Activated T-cell treated with anti-CD3 and anti-CD28 coated beads, Interleukin-2, amount 50 U/mL, for 72 hours (primary cell): ENCODE data around the gene LEFTY1. TPM values are rescaled to one million over a fixed set of nuclear protein-coding genes. Genes with fewer than 3 reads are reported as not detected.
A peak's percentile ranks its signal among the peaks of the same experiment; 100 is the strongest.
"Not testable (repeated sequence)": the region's sequence is repeated elsewhere in the genome, so short reads cannot be mapped to it uniquely, and the experiment has no call there.

Experiments used
- ATAC-seq, 2 donors: fragments of 150-1000 bp; cut with Tn5 transposase; replicated peaks in 1 of 2; 2 replicates each; pipeline ENCODE4 v1.10.0; 2021; ENCODE audit warnings: moderate library complexity in 2 of 2, mild to moderate bottlenecking in 1 of 2
- DNase-seq, 2 donors: peaks; one replicate each; pipeline ENCODE4 v3.0.0; 2021 to 2022; ENCODE audit warnings: mixed read lengths in 1 of 2
- H3K27ac Mint-ChIP-seq: one replicate; pipeline ENCODE4 v1.8.0; 2022; ENCODE audit warnings: mild to moderate bottlenecking, moderate library complexity, mixed read lengths
- H3K27me3 Mint-ChIP-seq: one replicate; pipeline ENCODE4 v1.8.0; 2022; ENCODE audit warnings: low read depth, mixed read lengths
- H3K36me3 Mint-ChIP-seq, 2 donors: one replicate each; pipeline ENCODE4 v1.8.0; 2022; ENCODE audit warnings: mixed read lengths in 2 of 2, mild to moderate bottlenecking in 1 of 2; ENCODE audit not compliant: insufficient read depth in 2 of 2
- H3K4me1 Mint-ChIP-seq: one replicate; pipeline ENCODE4 v1.8.0; 2022; ENCODE audit warnings: low read depth, mixed read lengths
- H3K4me3 Mint-ChIP-seq, 2 donors: one replicate each; pipeline ENCODE4 v1.8.0; 2022; ENCODE audit warnings: mild to moderate bottlenecking in 2 of 2, mixed read lengths in 2 of 2, moderate library complexity in 2 of 2
- H3K9me3 Mint-ChIP-seq, 2 donors: one replicate each; pipeline ENCODE4 v1.8.0; 2022; ENCODE audit warnings: mixed read lengths in 2 of 2
- total RNA-seq, 2 donors: library from RNA; stranded (reverse); gene quantifications; one replicate each; pipeline ENCODE4 v1.2.3, GENCODE V29; 2022

LEFTY1 gene
- total RNA-seq: not detected

GRCh38 chr1:225888898-225889601, at the start of gene LEFTY1:
TSS of gene LEFTY1 (minus strand) at chr1:225889146. CDS start at chr1:225889066, 80 bp downstream.
- H3K27me3 Mint-ChIP-seq: no peaks in the 10 kb centered on the region
- H3K36me3 Mint-ChIP-seq: no peaks in the 10 kb centered on the region
- no peak for DNase-seq
- H3K4me3 Mint-ChIP-seq: peak within 1 kb of the TSS in 1 of 2 donors; percentile 40
- H3K27ac Mint-ChIP-seq: no peak within 1 kb of the TSS
- no peaks in the 10 kb centered on the region for H3K9me3 Mint-ChIP-seq
- H3K4me1 Mint-ChIP-seq: peaks cover 5% of the 10 kb centered on the region
- ATAC-seq: no peak

- no peaks in the 10 kb centered on the region for H3K27me3 Mint-ChIP-seq
- H3K4me1 Mint-ChIP-seq: no peaks in the 10 kb centered on the region
- DNase-seq (no peak), ATAC-seq (no peak)
- H3K9me3 Mint-ChIP-seq: no peaks in the 10 kb centered on the region
- no peak overlapping the region for H3K27ac Mint-ChIP-seq
- H3K36me3 Mint-ChIP-seq: no peaks in the 10 kb centered on the region
- no peak overlapping the region for H3K4me3 Mint-ChIP-seq
These were observed 48.4 kb upstream of the LEFTY1 start for GRCh38 chr1:225937048-225937968.

DNA sequence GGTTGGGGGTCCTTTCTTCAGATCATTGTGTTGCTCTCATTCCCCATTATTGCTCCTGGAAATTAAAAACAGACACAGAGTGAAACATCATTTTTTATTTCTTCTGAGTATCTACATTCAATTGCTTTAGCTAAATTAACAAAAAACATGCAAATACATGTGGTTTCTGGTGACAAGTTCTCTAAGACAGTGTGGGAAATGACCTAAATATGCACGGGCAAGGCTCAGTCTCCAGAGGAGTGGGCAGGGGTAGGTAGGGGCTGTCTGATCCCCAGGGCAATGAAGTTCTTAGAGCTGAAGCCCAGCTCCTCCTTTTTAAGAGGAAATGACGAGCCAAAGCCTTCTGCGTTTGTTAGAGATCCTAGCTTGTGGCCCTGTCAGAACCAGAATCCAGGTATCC, 47.6 kb upstream of the LEFTY1 start:
- no peaks in the 10 kb centered on the region for H3K9me3 Mint-ChIP-seq
- no peak for DNase-seq
- H3K27ac Mint-ChIP-seq: no peak overlapping the region
- H3K4me3 Mint-ChIP-seq: no peak overlapping the region
- ATAC-seq: no peak
- H3K4me1 Mint-ChIP-seq: no peaks in the 10 kb centered on the region
- H3K27me3 Mint-ChIP-seq: no peaks in the 10 kb centered on the region
- no peaks in the 10 kb centered on the region for H3K36me3 Mint-ChIP-seq

DNA sequence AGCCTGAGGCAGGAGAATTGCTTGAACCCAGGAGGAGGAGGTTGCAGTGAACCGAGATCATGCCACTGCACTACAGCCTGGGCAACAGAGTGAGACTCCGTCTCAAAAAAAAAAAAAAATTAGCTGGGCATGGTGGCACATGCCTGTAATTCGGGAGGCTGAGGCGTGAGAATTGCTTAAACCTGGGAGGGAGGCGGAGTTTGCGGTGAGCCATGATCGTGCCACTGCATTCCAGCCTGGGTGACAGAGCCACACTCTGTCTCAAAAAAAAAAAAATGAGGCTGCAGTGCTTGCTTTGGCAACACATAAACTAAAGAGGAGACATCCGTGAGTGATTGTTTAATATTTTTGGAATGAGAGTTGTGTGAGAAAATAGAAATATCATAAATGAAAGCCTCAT, 47.1 kb upstream of the LEFTY1 start:
- not testable (repeated sequence) for H3K27me3 Mint-ChIP-seq, H3K4me3 Mint-ChIP-seq, H3K36me3 Mint-ChIP-seq, H3K9me3 Mint-ChIP-seq, H3K4me1 Mint-ChIP-seq, ATAC-seq, DNase-seq, H3K27ac Mint-ChIP-seq

DNA sequence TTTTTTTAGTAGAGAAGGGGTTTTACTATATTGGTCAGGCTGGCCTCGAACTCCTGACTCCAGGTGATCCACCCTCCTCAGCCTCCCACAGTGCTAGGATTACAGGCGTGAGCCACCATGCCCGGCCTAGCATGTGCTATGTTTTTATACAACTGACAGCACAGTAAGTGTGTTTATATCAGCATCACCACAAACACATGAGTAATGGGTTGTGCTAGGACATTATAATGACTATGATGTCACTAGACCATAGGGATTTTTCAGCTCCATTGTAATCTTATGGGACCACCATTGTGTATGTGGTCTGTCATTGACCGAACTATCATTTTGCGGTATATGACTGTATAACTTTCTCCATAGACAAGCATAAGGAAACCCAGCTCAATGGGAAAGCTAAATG, 45.8 kb upstream of the LEFTY1 start:
- Mint-ChIP-seq H3K27me3 (no peaks in the 10 kb centered on the region), H3K4me1 (no peaks in the 10 kb centered on the region), H3K9me3 (no peaks in the 10 kb centered on the region), H3K27ac (no peak overlapping the region), H3K4me3 (no peak overlapping the region), H3K36me3 (no peaks in the 10 kb centered on the region)
- ATAC-seq (no peak), DNase-seq (no peak)

- H3K27ac Mint-ChIP-seq: no peak overlapping the region
These were observed 44.1 kb upstream of the LEFTY1 start for GRCh38 chr1:225933072-225933471.

GRCh38 chr1:225931270-225932136, 42.6 kb upstream of the LEFTY1 start:
- DNase-seq: no peak
- no peak for ATAC-seq
- H3K27me3 Mint-ChIP-seq: no peaks in the 10 kb centered on the region
- no peaks in the 10 kb centered on the region for H3K9me3 Mint-ChIP-seq
- peaks cover 24% of the 10 kb centered on the region for H3K4me1 Mint-ChIP-seq
- no peaks in the 10 kb centered on the region for H3K36me3 Mint-ChIP-seq
- no peak overlapping the region for H3K4me3 Mint-ChIP-seq
- H3K27ac Mint-ChIP-seq: peak overlapping the region; percentile 16

More at GRCh38 chr1:225933072-225933471, 44.1 kb upstream of the LEFTY1 start:
- Mint-ChIP-seq H3K9me3 (no peaks in the 10 kb centered on the region), H3K27me3 (no peaks in the 10 kb centered on the region), H3K4me1 (peaks cover 16% of the 10 kb centered on the region), H3K4me3 (no peak overlapping the region), H3K36me3 (no peaks in the 10 kb centered on the region)
- ATAC-seq (no peak), DNase-seq (no peak)

- Mint-ChIP-seq H3K4me3 (no peak overlapping the region), H3K9me3 (no peaks in the 10 kb centered on the region), H3K4me1 (peaks cover 28% of the 10 kb centered on the region), H3K27me3 (no peaks in the 10 kb centered on the region), H3K27ac (no peak overlapping the region), H3K36me3 (no peaks in the 10 kb centered on the region)
- no peak for ATAC-seq
- DNase-seq: no peak
These were observed 41.6 kb upstream of the LEFTY1 start for GRCh38 chr1:225930566-225930965.

DNA sequence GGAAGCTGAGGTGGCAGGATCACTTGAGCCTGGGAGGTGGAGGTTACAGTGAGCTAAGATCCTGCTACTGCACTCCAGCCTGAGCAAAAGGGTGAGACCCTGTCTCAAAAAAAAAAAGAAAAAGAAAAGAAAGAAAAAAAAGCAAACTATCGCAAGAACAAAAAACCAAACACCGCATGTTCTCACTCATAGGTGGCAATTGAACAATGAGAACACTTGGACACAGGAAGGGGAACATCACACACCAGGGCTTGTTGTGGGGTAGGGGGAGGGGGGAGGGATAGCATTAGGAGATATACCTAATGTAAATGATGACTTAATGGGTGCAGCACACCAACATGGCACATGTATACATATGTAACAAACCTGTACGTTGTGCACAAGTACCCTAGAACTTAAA, 40.5 kb upstream of the LEFTY1 start:
- H3K36me3 Mint-ChIP-seq, H3K27me3 Mint-ChIP-seq, H3K9me3 Mint-ChIP-seq, ATAC-seq, DNase-seq: not testable (repeated sequence)
- H3K4me3 Mint-ChIP-seq: peak overlapping the region in 1 of 2 donors; percentile 55
- H3K27ac Mint-ChIP-seq: peak overlapping the region; percentile 89
- peaks cover 33% of the 10 kb centered on the region for H3K4me1 Mint-ChIP-seq

DNA sequence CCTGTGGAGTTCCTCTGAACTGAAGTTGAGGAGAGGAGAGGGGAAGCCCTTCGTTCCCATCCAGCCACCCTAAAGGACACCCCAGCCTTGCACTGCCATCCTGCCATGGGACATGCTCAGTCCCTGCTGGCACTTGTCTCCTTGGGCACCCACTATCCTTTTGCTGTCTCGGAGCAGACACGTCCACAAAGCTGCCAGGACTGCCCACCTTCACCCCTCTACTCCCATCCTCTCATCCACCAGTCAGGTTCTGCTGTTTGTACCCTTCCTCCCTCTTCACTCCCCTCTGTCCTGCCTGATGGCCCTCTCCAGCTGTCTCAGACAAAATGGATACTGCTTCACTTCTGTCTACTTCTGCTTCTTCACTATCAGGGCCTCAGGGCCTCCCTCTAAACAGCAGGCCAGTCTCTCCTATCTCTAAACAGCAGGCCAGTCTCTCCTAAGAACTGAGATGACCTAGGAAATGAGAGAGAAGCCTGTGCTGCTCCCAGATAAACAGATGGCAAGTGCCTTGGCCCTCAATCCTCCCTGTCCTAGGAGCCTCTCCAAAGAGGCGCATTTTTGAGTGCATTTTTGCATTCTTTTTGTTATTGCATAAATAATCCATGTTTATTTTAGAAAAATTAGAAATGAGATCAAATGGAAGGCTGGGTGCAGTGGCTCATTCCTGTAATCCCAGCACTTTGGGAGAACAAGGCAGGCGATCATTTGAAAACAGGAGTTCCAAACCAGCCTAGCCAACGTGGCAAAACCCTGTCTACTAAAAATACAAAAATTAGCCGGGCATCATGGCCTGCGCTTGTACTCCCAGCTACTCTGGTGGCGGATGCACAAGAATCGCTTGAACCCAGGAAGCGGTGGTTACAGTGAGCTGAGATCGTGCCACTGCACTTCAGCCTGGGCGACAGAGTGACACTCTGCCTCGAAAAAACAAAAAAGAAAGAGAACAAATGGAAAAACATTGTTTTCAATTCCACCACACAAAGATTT, 39.5 kb upstream of the LEFTY1 start:
- Mint-ChIP-seq H3K9me3 (no peaks in the 10 kb centered on the region), H3K27ac (peak overlapping the region; percentile 76), H3K36me3 (peaks cover 0 to 2% of the 10 kb centered on the region in 2 donors), H3K4me3 (peak overlapping the region; percentile 50 to 64), H3K27me3 (no peaks in the 10 kb centered on the region), H3K4me1 (peaks cover 38% of the 10 kb centered on the region)
- no peak for ATAC-seq
- DNase-seq: peak in 1 of 2 donors; percentile 23

DNA sequence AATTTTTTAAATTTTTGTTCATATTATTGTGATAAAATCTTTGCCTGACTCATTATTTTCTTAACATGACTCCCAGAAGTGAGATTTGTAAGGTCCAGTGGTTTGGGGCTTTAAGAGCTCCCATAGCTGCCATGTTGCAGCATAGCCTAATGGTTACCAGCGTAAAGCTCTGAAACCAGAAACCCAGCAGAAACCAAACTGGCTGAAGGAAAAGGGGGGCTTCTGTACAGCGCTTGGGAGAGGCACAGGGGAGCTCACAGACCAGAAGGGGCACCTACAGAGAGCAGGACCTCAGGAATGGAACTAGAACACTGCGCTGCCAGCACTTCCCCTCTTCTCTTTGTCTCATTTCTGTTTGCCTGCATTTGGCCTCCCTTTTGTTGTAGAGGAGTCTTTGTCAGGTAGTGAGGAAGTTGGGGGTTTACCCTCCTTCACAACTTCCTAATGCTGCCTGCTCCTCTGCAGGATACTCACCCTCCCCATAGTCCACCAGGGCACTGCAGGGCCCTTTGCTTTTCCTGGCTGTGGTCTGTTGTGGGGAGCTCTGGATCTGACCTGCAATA, 37.7 kb upstream of the LEFTY1 start:
- DNase-seq (no peak), ATAC-seq (no peak)
- Mint-ChIP-seq H3K4me3 (no peak overlapping the region), H3K9me3 (no peaks in the 10 kb centered on the region), H3K27ac (peak overlapping the region; percentile 45), H3K36me3 (peaks cover 0 to 2% of the 10 kb centered on the region in 2 donors), H3K4me1 (peaks cover 57% of the 10 kb centered on the region), H3K27me3 (no peaks in the 10 kb centered on the region)
